Left kidney (tissue), 2 donors: ENCODE results near the gene STAC2. TPM values are rescaled to one million over a fixed set of nuclear protein-coding genes. Genes with fewer than 3 reads are reported as not detected.

ENCODE experiments used
- DNase-seq: peaks from one replicate; pipeline ENCODE4 v3.0.0-alpha.2; 2013
- polyA plus RNA-seq: library from polyadenylated mRNA; unstranded; fragments of 120-200 nt; gene quantifications from one replicate; pipeline ENCODE4 v1.2.1, GENCODE V29; 2013; ENCODE audit not compliant: insufficient read length

The STAC2 gene
- polyA plus RNA-seq, 1 donor: 3.5 TPM

GRCh38 chr17:39231591-39232551 is 6.1 kb upstream of the STAC2 start:
- DNase-seq: no peak

- DNase-seq: no peak
These were observed 5.4 kb upstream of the STAC2 start for GRCh38 chr17:39231091-39231561.

- no peak for DNase-seq
These were observed 4.6 kb upstream of the STAC2 start for GRCh38 chr17:39230361-39230760.

- no peak for DNase-seq
These were observed 3.6 kb upstream of the STAC2 start for GRCh38 chr17:39229274-39229913.

- DNase-seq: no peak
These were observed 1.7 kb upstream of the STAC2 start for GRCh38 chr17:39227364-39227919.

GRCh38 chr17:39225959-39226683 is 376 bp upstream of the STAC2 start:
- peak; percentile 91 for DNase-seq

GRCh38 chr17:39224778-39225307 is 902 bp downstream of the STAC2 start:
- DNase-seq: no peak

GRCh38 chr17:39223907-39224777 is 1.6 kb downstream of the STAC2 start:
- no peak for DNase-seq

GRCh38 chr17:39222866-39223834 is 2.6 kb downstream of the STAC2 start:
- no peak for DNase-seq

- DNase-seq: no peak
These were observed 3.6 kb downstream of the STAC2 start for GRCh38 chr17:39222151-39222550.

GRCh38 chr17:39221572-39221971 is 4.2 kb downstream of the STAC2 start:
- DNase-seq: no peak

- no peak for DNase-seq
These were observed 6.0 kb downstream of the STAC2 start for GRCh38 chr17:39219647-39220154.

GRCh38 chr17:39218906-39219305 is 6.8 kb downstream of the STAC2 start:
- no peak for DNase-seq

- no peak for DNase-seq
These were observed 7.9 kb downstream of the STAC2 start for GRCh38 chr17:39217734-39218369.

- DNase-seq: no peak
These were observed 11.9 kb downstream of the STAC2 start for GRCh38 chr17:39213852-39214251.

- DNase-seq: no peak
These were observed 12.8 kb downstream of the STAC2 start for GRCh38 chr17:39212841-39213480.

- no peak for DNase-seq
These were observed 13.4 kb downstream of the STAC2 start for GRCh38 chr17:39212195-39212810.

- DNase-seq: no peak
These were observed 15.7 kb downstream of the STAC2 start for GRCh38 chr17:39210093-39210434.
